Head of caudate nucleus (tissue), 42 donors: ENCODE results near the gene MGRN1.
A peak's percentile ranks its signal among the peaks of the same experiment; 100 is the strongest.

Source experiments
- DNase-seq, 42 donors: peaks; one replicate each; pipeline versions ENCODE4 v3.0.0 to v3.0.0-alpha.2; 2020 to 2021; ENCODE audit warnings: mixed read lengths in 7 of 42
- intact Hi-C: fragments of 100-400 bp; cut with DNase I; formaldehyde crosslinking; loops from one replicate; pipeline ENCODE4 v1.15.0; 2022

MGRN1 gene

DNA sequence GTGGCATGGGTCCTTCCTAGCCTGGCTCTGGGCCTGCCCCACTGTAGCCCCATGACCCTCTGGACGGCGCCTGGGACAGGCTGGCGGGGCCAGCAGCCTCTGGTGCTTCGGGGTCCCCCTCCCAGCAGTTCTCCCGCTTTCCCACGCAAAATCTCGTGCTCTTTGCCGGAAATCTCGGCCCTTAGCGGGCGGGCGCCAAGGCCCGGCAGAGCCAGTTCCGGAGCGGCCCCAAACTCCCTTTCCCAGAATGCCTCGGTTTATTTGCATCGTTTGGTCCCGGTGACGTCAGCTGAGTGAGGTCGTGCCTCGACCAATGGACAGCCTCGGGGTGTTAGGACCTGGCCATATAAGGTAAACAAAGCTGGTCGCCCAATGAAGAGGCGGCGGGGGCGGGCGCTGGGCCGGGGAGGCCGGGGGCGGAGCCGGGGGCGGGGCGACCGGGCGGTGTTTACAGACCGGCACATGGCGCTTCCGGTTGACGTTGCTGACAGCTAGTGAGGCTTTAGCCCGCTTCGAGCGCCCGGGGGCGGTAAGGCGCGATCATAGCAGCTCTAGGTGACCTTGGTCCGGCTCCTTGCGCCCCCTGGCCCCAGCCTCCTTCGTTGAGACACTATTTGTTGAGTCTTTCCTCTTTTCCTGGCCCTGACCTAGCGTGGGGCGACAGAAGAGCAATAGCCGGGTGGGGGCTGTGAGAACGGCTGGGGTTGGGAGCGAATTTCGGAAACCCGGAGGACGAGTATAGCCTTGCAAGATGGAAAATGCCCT, 8.4 kb upstream of the MGRN1 start:
- intact Hi-C loops: no loop called here
- peak; percentile 97 to 100 (median 99) for DNase-seq

DNA sequence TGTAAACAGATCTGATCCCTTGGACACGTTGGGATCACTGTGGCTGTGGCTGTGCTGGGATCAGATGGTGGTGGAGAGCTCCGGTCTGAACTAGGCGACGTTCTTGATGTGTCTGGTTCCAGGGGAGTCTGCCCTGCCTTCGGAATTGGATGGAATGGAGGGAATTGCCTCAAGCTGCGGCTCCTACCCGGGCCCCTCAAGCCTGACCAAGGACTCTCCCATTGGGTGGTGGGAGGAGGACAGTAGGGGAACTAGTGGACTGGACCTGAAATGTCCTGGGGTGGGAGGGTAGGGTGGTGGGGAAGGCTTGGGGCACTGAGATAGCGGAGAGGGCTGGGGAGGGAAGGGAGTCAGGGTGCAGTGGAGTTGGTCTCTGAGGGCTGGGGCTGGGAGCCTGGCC, 6.7 kb upstream of the MGRN1 start:
- intact Hi-C loops: no loop called here

DNA sequence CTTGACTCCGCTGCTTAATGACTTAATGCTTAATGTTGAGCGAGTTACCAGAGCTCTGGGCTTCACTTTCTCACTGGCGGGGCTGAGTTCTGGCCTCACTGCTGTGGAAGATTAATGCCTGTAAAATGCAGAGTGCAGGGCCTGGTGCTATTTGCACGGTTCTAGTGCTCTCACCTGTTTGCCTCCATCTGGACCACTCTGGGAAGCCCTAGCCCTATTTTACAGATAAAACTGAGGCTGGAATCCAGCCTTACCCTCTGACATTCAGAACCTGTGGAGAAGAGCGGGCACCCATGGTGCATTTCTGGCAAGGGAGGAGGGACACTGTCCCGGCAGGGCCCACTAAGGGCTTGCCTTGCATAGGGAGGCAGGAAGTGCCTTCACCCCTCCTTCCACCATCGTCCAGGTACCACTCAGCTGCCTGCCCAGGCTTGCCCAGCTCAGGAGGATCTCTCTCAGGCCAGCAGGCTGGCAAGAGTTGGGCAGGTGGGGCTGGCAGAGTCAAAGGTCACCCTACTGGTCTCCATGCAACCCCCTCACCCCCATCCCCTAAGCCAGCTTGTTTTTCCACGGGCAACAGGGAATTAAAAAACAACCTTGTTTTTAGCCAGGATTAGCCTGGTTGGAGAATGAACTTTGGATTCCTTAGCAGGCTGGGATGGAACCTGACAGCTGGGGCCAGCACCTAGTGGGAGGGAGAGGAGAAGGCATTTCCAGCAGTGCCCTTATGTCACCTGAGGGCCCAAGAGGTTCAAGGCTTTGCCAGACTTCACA, 5.8 kb upstream of the MGRN1 start:
- intact Hi-C loops: no loop called here
- DNase-seq: no peak

More for the DNA sequence above, 6.7 kb upstream of the MGRN1 start:
- DNase-seq: no peak

DNA sequence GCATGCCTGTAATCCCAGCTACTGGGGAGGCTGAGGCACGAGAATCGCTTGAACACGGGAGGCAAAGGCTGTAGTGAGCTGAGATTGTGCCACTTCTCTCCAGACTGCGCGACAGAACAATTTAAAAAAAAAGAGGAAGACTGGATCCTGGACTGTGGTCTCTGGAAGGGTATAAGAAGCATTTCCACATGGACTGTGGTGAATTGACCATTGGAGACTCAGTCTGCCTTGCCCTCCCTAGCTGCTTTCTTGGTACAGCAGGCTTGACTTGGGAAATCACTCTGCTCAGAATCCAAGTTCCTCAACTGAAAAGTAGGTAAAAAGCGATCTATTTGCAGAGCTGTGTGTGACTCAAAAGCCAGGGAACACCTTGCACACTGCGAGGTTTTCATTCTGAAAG, 1.0 kb upstream of the MGRN1 start:
- intact Hi-C loops: loop anchor here (5.0 kb wide), 1 partner anchor 59 kb away; no protein-coding TSS in a partner anchor

DNA sequence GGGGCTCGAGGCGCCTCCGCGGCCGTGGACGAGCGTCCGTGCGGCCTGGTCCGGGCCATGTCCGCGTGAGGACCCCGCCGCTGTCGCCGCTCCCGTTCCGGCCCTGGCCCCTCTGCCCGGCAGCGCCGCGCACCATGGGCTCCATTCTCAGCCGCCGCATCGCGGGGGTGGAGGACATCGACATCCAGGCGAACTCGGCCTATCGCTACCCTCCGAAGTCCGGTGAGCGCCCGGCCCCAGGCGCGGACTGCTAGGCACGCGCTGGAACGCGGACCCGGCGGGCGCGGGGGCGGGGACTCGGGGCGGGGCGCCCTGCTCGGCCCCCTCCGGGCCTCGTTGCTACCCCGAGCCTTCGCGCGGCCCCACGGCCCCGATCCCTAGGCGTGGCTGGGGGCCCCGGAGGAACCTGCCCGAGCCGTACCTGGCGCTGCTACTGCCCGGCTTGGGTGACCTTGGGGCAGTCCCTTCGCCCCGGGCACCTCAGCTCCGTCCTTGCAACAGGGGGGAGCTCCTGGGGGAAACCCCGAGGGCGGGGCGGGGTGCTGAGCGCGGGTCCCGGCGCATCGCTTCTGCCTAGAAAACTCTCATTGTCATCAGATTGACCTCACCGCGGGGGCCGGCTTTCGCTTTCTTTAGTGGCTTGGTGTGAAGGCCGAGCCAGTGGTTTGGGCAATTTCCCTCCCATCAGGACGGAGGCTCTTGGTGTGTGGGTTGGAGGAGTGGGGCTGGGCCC, 367 bp downstream of the MGRN1 start:
- intact Hi-C loops: loop anchor here (5.0 kb wide), 1 partner anchor 57 kb away; no protein-coding TSS in a partner anchor
- DNase-seq: peak in 38 of 42 donors; percentile 22 to 78 (median 52)

More for the DNA sequence above, 1.0 kb upstream of the MGRN1 start:
- no peak for DNase-seq

DNA sequence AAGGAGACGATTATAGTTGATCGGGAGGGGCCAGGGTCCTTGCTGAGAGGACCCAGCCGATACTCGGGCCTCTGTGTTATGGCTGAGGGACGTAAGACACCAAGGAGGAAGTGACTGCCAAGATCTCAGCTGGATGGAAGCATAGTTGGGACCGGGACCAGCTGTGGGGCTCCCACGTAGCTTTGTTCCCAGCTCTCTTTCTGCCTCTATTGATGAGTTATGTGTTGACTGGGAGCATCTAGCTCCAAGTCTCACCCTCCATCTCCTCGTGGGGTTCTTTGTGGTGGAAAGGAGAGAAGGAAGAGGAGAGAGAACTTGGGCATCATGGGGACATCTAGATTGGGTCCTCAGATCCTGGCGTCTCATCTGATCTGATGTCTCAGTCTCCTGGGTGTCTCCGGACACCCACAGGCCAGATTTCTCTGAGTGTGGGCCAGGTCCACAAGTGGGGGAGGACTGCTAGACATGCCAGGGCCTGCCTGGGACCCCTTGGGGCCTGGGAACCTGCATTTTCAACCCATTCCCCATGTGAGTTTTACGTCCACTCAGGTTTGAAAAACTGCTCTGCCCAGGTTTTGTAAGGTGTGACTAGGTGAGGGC, 1.0 kb downstream of the MGRN1 start:
- intact Hi-C loops: no loop called here
- DNase-seq: peak in 1 of 42 donors; percentile 34

DNA sequence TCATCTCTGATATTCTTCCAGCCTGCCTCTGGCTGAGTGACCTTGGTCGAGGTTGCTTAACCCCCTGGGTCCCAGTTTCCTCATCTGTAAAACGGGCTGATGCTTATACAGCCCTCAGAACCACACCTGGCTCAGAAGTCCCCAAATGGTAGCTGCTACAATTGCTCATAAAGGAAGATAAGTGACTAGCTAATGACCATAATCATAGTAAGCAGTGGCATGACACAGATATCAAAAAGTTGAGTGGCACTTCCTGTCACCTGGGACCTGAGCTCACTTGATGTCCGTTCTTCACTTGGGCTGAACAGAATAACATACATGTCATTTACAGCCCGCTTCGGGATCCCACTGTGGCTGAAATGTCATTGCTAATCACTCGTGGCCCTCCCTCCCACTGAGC, 1.8 kb downstream of the MGRN1 start:
- no peak for DNase-seq
- intact Hi-C loops: no loop called here

DNA sequence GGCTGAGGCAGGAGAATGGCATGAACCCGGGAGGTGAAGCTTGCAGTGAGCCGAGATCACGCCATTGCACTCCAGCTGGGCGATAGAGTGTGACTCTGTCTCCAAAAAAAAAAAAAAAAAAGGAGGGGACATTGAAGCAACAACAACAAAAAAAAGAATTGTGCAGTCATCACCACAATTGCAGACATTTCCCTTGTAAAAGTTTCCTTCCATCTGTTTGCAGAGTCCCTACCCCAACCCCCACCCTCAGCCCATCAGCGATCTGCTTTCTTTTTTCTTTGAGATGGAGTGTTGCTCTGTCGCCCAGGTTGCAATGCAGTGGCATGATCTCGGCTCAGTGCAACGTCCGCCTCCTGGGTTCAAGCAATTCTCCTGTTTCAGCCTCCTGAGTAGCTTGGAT, 3.7 kb downstream of the MGRN1 start:
- intact Hi-C loops: no loop called here
- no peak for DNase-seq

DNA sequence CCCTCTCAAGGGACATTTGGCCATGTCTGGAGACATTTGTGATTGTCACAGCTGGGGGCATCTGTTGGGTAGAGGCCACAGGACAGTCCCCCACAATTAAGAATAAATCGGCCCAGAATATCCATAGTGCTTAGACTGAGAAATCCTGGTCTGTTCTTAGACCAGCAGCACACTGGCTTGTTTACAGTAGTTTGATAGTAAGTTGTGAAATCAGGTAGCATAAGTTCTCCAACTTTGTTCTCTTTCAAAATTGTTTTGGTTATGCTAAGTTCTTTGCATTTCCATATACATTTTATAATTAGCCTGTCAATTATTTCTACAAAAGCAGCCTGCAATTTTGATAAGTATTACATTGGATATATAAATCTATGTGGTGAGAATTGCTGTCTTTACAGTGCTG, 6.8 kb downstream of the MGRN1 start:
- no peak for DNase-seq
- intact Hi-C loops: no loop called here

DNA sequence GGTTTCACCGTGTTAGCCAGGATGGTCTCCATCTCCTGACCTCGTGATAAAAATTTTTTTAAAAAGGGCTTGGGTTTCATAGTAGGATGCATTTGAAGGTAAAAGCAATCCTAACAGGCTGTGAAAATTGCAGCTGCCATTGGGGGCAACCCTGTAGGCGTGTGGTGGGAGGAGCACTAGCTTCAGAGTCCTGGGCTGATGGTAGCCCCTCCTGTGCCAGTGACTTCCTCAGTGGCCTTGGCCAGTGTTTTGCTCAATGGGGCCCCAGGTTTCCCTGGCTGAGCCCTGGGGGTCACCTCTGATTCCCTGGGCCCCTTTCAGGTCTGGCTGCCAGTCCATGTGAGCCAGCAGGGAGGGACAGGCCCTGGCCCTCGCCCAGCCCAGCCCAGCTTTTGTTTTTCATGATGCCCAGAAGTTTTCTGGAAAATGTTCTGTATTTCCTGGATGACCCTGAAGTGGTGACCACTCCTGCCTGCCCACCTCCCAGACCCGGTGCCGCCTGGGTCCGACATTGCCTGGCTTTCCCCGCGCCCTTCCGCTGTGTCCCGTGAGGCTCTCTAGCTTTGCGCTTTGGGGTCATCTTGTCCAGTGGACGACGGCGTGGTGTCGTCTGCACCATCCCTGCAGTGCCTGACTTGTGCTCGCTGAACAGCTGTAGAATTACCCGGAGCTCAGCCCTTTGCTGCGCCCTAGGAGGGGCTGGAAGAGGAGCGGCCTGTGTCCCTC, 9.4 kb downstream of the MGRN1 start:
- DNase-seq: no peak
- intact Hi-C loops: no loop called here

DNA sequence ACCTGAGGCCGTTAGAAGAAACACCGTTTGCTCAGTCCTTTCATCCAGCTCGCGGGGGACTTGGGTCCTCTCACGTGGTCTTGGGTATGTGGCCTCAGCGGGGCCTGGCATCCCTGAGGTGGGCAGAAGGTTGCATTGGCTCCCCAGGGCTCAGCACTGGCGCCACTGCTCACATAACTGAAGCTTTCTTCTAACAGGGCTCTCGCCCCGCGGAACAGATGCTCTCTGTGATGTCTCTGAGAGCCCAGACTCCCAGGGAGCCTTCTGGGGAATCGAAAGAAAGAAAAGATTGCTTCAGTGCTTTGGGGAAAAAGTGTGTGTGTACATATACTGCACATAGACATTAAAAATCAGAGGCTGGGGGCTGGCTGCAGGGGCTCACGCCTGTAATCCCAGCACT, 10.1 kb downstream of the MGRN1 start:
- DNase-seq: peak in 5 of 42 donors; percentile 25 to 57 (median 39)
- intact Hi-C loops: no loop called here

DNA sequence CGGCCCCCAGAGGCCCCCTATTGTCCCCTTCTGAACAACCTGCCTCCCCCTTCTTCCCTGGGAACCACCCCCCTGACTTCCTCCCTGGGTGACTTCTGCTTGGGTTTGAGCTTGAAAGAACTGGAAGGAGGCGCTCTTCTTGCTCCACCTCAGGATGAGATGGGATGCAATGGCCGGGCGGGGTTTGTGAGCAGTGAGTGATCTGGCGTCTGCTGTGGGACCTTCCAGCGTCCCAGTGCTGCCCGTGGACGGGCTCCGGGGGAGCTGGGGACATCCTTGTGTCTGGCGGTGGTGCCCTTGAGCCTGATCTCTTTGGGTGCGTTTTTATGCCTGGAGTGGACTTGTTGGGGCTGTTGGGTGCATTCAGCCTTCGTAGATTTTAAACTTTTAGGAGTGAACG, 11.6 kb downstream of the MGRN1 start:
- no peak for DNase-seq
- intact Hi-C loops: no loop called here

DNA sequence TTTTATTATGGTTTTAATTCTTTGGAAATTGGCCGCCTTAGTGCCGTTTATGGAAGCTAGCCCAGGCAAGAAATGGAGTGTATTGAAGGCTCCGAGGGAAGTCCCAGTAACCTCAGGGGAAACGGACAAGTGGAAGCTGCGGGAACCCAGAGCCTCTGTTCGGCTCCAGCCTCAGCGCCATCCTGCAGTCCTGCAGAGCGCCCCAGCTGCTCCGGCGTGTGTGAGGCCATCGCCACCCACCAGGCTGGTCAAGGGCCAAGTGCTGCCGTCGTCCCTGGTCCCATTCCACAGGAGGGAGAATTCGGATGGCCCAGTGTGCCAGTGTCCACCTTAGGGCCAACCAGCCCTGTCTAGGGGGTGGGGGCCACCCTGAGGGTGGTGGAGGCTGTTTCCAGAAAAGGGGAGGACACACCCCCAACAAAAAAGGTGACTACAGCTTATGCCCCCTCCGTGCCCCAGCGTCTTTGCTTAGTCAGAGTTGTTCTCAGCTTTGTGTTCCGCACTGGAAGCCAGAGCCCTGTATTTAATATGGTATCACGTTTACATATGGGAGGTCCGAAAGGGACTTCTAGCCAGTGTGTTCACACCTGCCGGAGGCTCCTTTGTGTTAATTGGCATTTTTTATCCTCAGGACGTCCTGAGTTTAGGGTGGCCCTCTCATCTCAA, 13.0 kb downstream of the MGRN1 start:
- peak in 10 of 42 donors; percentile 27 to 61 (median 46) for DNase-seq

DNA sequence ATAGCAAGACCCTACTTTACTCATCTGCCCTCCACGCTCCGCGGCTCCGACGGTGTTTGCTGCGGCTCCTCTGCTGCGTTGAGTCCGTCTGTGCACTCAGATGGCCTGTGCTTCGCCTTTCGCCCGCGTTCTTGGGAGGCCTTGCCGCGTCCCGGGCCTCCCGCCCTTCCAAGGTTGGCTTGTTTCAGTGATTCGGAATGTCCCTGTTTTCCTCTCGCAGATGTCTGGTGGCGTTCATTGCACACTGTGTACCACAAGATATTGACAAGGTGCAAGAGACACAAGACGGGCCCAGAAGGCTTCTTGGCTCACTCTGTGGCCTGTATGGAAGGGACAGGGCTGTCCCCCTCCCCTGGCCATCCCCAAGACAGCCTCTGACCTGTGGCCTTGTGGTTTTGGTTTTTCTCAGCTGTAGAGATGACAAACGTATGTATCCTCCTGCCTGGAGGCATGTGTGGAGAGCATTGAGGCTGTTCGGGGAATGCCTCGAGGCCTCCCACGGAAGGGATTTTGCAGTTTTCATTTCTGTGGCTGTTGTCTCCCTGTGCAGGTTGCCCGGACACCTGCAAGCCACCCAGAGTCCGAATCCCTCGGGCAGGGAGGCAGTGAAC, 15.4 kb downstream of the MGRN1 start:
- no peak for DNase-seq
- intact Hi-C loops: no loop called here

More for the DNA sequence above, 13.0 kb downstream of the MGRN1 start:
- intact Hi-C loops: no loop called here

DNA sequence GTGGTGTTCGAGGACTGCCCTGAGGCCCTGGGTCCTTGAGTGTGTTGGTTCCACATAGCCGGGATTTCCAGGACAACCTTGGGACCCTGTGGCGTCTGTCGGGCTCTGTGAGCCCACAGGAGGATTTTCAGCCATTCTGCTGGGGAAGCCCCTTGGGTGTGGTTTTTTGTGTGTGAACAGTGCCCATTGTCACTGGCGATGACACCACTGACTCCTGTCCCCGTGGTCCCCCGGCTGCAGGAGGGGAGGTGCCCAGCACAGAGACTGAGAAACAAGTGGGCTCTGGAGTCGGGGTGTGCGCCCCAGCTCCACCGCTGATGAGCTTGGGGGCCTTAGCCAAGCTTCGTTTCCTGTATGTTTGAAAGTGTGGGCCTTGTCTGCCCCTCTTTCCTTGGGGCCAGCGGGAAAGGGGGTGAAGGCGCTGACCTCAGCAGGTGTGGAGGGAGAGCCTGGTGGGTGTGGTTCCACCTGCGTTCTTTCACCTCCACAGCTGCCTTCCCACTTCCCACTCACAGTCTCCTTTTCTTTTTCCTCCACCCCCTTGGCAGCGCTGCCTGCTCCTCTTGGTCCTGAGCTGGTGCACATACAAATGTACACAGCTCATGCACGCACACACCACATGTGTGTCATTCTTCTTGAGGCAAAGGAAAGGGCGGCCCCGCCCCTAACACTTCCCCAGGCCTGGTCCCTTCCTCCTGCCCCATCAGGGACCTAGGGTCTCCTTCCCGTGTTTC, 16.1 kb downstream of the MGRN1 start:
- intact Hi-C loops: no loop called here

DNA sequence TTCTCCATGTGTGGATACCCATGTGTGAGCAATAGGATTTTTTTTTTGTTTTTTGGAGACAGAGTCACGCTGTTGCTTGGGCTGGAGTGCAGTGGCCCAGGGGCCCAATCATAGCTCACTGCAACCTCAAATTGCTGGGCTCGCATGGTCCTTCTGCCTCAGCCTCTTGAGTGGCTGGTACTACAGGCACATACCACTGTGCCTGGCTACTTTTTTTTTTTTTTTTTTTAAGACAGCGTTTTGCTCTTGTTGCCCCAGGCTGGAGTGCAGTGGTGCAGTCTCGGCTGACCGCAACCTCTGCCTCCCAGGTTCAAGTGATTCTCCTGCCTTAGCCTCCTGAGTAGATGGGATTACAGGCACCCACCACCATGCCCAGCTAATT, 16.7 kb downstream of the MGRN1 start:
- intact Hi-C loops: no loop called here

More for the DNA sequence above, 16.1 kb downstream of the MGRN1 start:
- DNase-seq: peak in 1 of 42 donors; percentile 53

DNA sequence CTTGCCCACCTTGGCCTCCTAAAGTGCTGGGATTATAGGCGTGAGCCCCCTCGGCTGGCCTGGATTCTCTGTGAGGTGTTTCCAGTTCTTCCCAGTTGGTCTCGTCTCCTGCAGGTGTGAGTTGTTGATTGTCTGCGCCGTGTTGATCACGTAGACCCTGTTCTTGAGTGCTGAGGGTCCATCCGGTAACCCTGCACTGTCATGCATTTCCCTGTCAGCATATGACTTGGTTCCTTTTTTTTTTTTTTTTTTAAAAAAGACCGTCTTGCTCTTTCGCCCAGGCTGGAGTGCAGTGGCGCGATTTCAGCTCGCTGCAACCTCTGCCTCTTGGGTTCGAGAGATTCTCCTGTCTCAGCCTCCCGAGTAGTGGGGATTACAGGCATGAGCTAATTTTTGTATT, 17.3 kb downstream of the MGRN1 start:
- intact Hi-C loops: no loop called here
- no peak for DNase-seq

More for the DNA sequence above, 16.7 kb downstream of the MGRN1 start:
- DNase-seq: no peak
